MM.1S (cell line): Measurements from ENCODE around the gene TTC24.

Source experiments
- DNase-seq: peaks from one replicate; pipeline ENCODE4 v3.0.0-alpha.2; 2015
- H2AFZ ChIP-seq: fragments of 300-600 bp; sonication (generic); 2 replicates; pipeline ENCODE4 v1.6.0; 2016; ENCODE audit warnings: antibody characterized with exemption, low read length
- H3F3A ChIP-seq: fragments of 300-600 bp; sonication (generic); 2 replicates; pipeline ENCODE4 v1.6.1; 2016; ENCODE audit warnings: mild to moderate bottlenecking, antibody characterized with exemption, low read length, moderate library complexity, mixed read lengths; ENCODE audit not compliant: insufficient read depth
- H3K27ac ChIP-seq: fragments of 300-600 bp; sonication (generic); 2 replicates; pipeline ENCODE4 v1.5.1; 2016; ENCODE audit warnings: mild to moderate bottlenecking, low read length
- H3K27me3 ChIP-seq: fragments of 300-600 bp; sonication (generic); replicated peaks from 2 replicates; pipeline ENCODE4 v1.6.0; 2016; ENCODE audit warnings: low read length; ENCODE audit not compliant: insufficient read depth
- H3K36me3 ChIP-seq: fragments of 300-600 bp; sonication (generic); replicated peaks from 2 replicates; pipeline ENCODE4 v1.6.1; 2016; ENCODE audit warnings: mild to moderate bottlenecking, low read length, mixed read lengths; ENCODE audit not compliant: insufficient read depth
- H3K4me1 ChIP-seq: fragments of 300-600 bp; sonication (generic); 2 replicates; pipeline ENCODE4 v1.6.1; 2016; ENCODE audit warnings: low read length, mixed read lengths
- H3K4me2 ChIP-seq: fragments of 300-600 bp; sonication (generic); 2 replicates; pipeline ENCODE4 v1.6.0; 2016; ENCODE audit warnings: low read depth, low read length
- H3K4me3 ChIP-seq: fragments of 300-600 bp; sonication (generic); 2 replicates; pipeline ENCODE4 v1.5.1; 2016; ENCODE audit warnings: low read length, mixed read lengths
- H3K79me2 ChIP-seq: fragments of 300-600 bp; sonication (generic); 2 replicates; pipeline ENCODE4 v1.6.1; 2016; ENCODE audit warnings: mixed run types, low read length, mixed read lengths
- H3K9ac ChIP-seq: fragments of 300-600 bp; sonication (generic); 2 replicates; pipeline ENCODE4 v1.6.1; 2016; ENCODE audit warnings: low read length, mixed read lengths
- H3K9me2 ChIP-seq: fragments of 300-600 bp; sonication (generic); replicated peaks from 2 replicates; pipeline ENCODE4 v1.6.1; 2016; ENCODE audit warnings: mild to moderate bottlenecking, low read length, mixed read lengths; ENCODE audit not compliant: insufficient read depth
- H3K9me3 ChIP-seq: fragments of 300-600 bp; sonication (generic); replicated peaks from 2 replicates; pipeline ENCODE4 v1.6.1; 2016; ENCODE audit warnings: mild to moderate bottlenecking, low read length, mixed read lengths; ENCODE audit not compliant: insufficient read depth
- H4K20me1 ChIP-seq: fragments of 300-600 bp; sonication (generic); 2 replicates; pipeline ENCODE4 v1.6.1; 2016; ENCODE audit warnings: mild to moderate bottlenecking, low read length, moderate library complexity, mixed read lengths; ENCODE audit not compliant: insufficient read depth
- EZH2 ChIP-seq: fragments of 300-600 bp; sonication (generic); optimal IDR thresholded peaks from 2 replicates; pipeline ENCODE3; 2017; ENCODE audit warnings: low read depth, mild to moderate bottlenecking, antibody characterized with exemption, low read length, mixed read lengths
- EZH2phosphoT487 ChIP-seq: fragments of 300-600 bp; sonication (generic); IDR thresholded peaks from 2 replicates; pipeline ENCODE4 v1.6.1; 2018; ENCODE audit warnings: antibody characterized with exemption, low read length
- TF ChIP-seq, protein P1 (sequence below): fragments of 300-600 bp; sonication (generic); IDR thresholded peaks from 2 replicates; pipeline ENCODE4 v1.5.1; 2016; ENCODE audit warnings: antibody characterized with exemption, low read length, mixed read lengths

The TTC24 gene

DNA sequence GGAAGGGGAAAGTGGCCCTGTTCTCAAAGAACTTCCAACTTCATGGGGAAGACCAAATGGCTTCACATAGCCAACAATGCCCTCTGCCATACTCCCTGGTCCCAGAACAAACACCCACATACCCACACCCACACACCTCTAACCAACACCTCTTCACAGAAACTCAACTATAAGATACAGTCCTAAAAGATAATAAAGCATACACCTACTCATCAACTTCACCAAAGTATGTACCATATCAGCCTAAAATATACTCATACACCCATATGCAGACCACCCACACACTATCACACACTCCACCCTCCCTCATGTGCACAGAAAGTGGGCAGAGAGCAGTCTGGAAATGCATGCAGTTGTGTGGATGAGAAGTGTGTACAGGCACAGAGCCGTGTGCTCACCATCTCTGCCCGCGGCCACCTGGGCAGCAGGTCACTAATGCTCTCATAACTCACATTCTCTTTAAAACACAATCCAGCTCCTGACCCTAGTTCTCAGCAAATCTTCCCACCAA lies 34.9 kb upstream of the TTC24 start:
- Histone ChIP-seq H3K9me3 (no peaks in the 10 kb centered on the region), H3K36me3 (no peaks in the 10 kb centered on the region), H4K20me1 (no peaks in the 10 kb centered on the region), H3K4me2 (no peak overlapping the region), H3K9me2 (no peaks in the 10 kb centered on the region), H3K27ac (no peak overlapping the region), H3K9ac (no peak overlapping the region), H3K27me3 (no peaks in the 10 kb centered on the region), H3K79me2 (no peaks in the 10 kb centered on the region), H2AFZ (no peak overlapping the region), H3K4me1 (no peaks in the 10 kb centered on the region), H3K4me3 (no peak overlapping the region), H3F3A (no peaks in the 10 kb centered on the region)
- no peak for DNase-seq
- TF ChIP-seq EZH2 (no peak), EZH2phosphoT487 (no peak)
- TF ChIP-seq, protein P1, sequence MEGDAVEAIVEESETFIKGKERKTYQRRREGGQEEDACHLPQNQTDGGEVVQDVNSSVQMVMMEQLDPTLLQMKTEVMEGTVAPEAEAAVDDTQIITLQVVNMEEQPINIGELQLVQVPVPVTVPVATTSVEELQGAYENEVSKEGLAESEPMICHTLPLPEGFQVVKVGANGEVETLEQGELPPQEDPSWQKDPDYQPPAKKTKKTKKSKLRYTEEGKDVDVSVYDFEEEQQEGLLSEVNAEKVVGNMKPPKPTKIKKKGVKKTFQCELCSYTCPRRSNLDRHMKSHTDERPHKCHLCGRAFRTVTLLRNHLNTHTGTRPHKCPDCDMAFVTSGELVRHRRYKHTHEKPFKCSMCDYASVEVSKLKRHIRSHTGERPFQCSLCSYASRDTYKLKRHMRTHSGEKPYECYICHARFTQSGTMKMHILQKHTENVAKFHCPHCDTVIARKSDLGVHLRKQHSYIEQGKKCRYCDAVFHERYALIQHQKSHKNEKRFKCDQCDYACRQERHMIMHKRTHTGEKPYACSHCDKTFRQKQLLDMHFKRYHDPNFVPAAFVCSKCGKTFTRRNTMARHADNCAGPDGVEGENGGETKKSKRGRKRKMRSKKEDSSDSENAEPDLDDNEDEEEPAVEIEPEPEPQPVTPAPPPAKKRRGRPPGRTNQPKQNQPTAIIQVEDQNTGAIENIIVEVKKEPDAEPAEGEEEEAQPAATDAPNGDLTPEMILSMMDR = no peak

DNA sequence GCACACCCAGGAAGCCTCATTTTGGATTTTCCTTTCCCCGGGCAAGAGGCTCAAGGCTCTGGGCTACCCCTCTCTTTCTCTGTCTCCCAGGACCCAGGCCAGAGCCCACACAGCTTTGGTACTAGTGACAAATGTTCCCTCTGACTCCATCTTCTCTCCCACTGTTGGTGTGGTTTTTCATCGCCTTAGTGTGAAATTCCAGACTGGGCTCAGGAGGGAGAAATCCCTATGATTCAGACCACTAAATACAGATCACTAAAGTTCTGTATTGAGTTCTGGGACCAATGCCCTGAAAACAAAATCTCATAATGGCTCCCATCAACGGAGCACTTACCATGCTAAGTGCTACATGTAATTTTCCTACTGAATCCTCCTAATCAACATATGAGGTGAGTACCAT lies 33.3 kb upstream of the TTC24 start:
- Histone ChIP-seq H4K20me1 (no peaks in the 10 kb centered on the region), H3K4me3 (no peak overlapping the region), H3K4me1 (no peaks in the 10 kb centered on the region), H3K27me3 (no peaks in the 10 kb centered on the region), H2AFZ (no peak overlapping the region), H3K9me2 (no peaks in the 10 kb centered on the region), H3K9me3 (no peaks in the 10 kb centered on the region), H3K36me3 (no peaks in the 10 kb centered on the region), H3K79me2 (no peaks in the 10 kb centered on the region), H3K27ac (no peak overlapping the region), H3F3A (no peaks in the 10 kb centered on the region), H3K9ac (no peak overlapping the region), H3K4me2 (no peak overlapping the region)
- no peak for DNase-seq
- TF ChIP-seq EZH2 (no peak), EZH2phosphoT487 (no peak)
- TF ChIP-seq, protein P1 = no peak

DNA sequence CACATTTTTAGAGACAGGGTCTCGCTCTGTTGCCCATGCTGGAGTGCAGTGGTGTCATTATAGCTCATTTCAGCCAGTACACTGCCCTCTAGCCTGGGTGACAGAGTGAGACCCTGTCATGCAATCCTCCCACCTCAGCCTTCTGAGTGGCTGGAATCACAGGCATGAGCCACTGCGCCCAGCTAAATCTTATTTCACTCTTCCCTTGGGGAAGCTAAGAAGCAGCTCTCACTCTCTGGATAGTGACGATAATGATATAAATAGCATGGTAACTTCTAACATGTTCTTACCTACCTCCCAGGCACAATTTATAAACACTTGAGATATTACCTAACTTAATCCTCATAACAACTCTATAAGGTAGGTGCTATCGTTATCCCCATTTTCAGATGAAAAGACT lies 32.1 kb upstream of the TTC24 start:
- no peaks in the 10 kb centered on the region for H3K27me3 ChIP-seq
- H2AFZ ChIP-seq = no peak overlapping the region
- H3K9ac ChIP-seq = no peak overlapping the region
- no peaks in the 10 kb centered on the region for H4K20me1 ChIP-seq
- no peaks in the 10 kb centered on the region for H3K36me3 ChIP-seq
- no peaks in the 10 kb centered on the region for H3F3A ChIP-seq
- no peaks in the 10 kb centered on the region for H3K4me1 ChIP-seq
- no peak overlapping the region for H3K4me2 ChIP-seq
- H3K4me3 ChIP-seq = no peak overlapping the region
- H3K79me2 ChIP-seq = no peaks in the 10 kb centered on the region
- no peak overlapping the region for H3K27ac ChIP-seq
- DNase-seq = no peak
- no peaks in the 10 kb centered on the region for H3K9me3 ChIP-seq
- TF ChIP-seq EZH2 = no peak
- TF ChIP-seq EZH2phosphoT487 = no peak
- TF ChIP-seq, protein P1 = no peak
- H3K9me2 ChIP-seq = no peaks in the 10 kb centered on the region
